Measurements from ENCODE around the gene NACC2.

DNA sequence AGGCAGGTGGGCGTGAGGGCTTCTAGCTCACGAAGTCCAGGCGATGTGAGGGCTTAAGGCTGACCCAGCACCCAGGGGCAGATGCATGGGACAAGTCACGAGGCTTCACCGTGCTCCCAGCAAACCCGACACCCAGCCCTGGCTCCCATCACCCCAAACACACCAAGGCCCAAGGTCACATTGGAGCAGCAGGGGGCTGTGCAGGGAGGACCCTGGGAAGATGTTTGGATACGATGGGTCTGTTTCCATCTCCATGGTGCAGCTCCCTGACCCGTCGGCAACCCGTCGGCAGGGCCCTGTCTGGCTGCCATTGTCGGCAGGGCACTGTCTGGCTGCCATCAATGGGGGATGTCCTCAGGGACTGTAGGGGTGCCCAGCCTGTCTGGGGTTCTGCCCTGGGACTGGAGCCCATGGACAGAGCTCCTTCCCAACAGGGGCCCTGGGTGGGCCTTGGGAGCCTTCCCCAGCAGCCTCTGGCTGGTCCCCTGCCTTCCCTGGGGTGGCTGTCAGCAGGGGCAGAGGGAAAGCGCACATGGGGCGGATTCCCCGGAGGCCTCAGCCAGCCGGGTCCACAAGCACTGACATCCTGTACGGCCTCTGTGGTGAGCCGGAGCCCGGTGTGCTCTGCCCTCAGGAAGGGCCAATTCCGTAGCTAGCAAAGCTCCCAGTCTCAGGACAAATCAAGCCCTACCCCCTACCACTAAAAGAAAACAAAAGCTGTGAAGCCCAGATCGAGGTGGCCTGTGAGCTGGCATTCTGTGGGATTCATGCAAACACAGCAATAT is 47.1 kb downstream of the NACC2 start:
- TF ChIP-seq, protein P1, sequence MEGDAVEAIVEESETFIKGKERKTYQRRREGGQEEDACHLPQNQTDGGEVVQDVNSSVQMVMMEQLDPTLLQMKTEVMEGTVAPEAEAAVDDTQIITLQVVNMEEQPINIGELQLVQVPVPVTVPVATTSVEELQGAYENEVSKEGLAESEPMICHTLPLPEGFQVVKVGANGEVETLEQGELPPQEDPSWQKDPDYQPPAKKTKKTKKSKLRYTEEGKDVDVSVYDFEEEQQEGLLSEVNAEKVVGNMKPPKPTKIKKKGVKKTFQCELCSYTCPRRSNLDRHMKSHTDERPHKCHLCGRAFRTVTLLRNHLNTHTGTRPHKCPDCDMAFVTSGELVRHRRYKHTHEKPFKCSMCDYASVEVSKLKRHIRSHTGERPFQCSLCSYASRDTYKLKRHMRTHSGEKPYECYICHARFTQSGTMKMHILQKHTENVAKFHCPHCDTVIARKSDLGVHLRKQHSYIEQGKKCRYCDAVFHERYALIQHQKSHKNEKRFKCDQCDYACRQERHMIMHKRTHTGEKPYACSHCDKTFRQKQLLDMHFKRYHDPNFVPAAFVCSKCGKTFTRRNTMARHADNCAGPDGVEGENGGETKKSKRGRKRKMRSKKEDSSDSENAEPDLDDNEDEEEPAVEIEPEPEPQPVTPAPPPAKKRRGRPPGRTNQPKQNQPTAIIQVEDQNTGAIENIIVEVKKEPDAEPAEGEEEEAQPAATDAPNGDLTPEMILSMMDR (conservative IDR thresholded peaks at IDR 0.05 in 1 of 2, IDR thresholded peaks at IDR 0.05 in 1 of 2; ENCODE audit: low read depth in 1 of 2, low read length in 2 of 2): no peak
- TF ChIP-seq EZH2 (IDR thresholded peaks at IDR 0.05; ENCODE audit: low read length, missing control alignments): no peak

Measured in fibroblast of lung (primary cell).